Measurements from ENCODE around the gene ZBTB43.

- no peak for TF ChIP-seq CTCF (IDR thresholded peaks at IDR 0.05)
- no peak for TF ChIP-seq POLR2A (IDR thresholded peaks at IDR 0.05)
These were observed 34.1 kb downstream of the ZBTB43 start for GRCh38 chr9:126838895-126839294.

All from Peyer's patch (tissue), 4 donors.